ENCODE measurements around the gene RELN. TPM values are rescaled to one million over a fixed set of nuclear protein-coding genes. Genes with fewer than 3 reads are reported as not detected.
"Not testable (repeated sequence)": the region's sequence is repeated elsewhere in the genome, so short reads cannot be mapped to it uniquely, and the experiment has no call there.

Gene RELN
- total RNA-seq, 1 donor from 2014 or later, result 7.4 TPM

- Histone ChIP-seq H3K27ac (no peak overlapping the region), H3K27me3 (no peaks in the 10 kb centered on the region), H3K36me3 (no peaks in the 10 kb centered on the region), H3K9me3 (no peaks in the 10 kb centered on the region), H3K4me1 (no peaks in the 10 kb centered on the region), H3K4me3 (no peak overlapping the region)
- intact Hi-C loops (cut with DNase I), result no loop called here
- no peak for DNase-seq (ENCODE audit: extremely low spot score in 2 of 2)
- TF ChIP-seq POLR2AphosphoS5 (IDR thresholded peaks at IDR 0.05; ENCODE audit: insufficient read depth in 1 of 2, low read depth in 1 of 2), result no peak
- TF ChIP-seq POLR2A (IDR thresholded peaks at IDR 0.05), result no peak
- TF ChIP-seq CTCF (IDR thresholded peaks at IDR 0.05), result no peak
Observed at GRCh38 chr7:103521937-103522336, 467.5 kb downstream of the RELN start.

- intact Hi-C loops (cut with DNase I), result no loop called here
- no peak for TF ChIP-seq POLR2AphosphoS5 (IDR thresholded peaks at IDR 0.05; ENCODE audit: insufficient read depth in 1 of 2, low read depth in 1 of 2)
- no peak for TF ChIP-seq POLR2A (IDR thresholded peaks at IDR 0.05)
- no peak for TF ChIP-seq CTCF (IDR thresholded peaks at IDR 0.05)
- Histone ChIP-seq H3K9me3 (no peaks in the 10 kb centered on the region), H3K36me3 (no peaks in the 10 kb centered on the region), H3K4me3 (no peak overlapping the region), H3K27ac (no peak overlapping the region), H3K4me1 (no peaks in the 10 kb centered on the region), H3K27me3 (no peaks in the 10 kb centered on the region)
- no peak for DNase-seq (ENCODE audit: extremely low spot score in 2 of 2)
Observed at GRCh38 chr7:103504505-103505135, 484.8 kb downstream of the RELN start.

GRCh38 chr7:103501206-103501605 is 488.3 kb downstream of the RELN start:
- no peak for TF ChIP-seq POLR2AphosphoS5 (IDR thresholded peaks at IDR 0.05; ENCODE audit: insufficient read depth in 1 of 2, low read depth in 1 of 2)
- no peak for TF ChIP-seq CTCF (IDR thresholded peaks at IDR 0.05)
- TF ChIP-seq POLR2A (IDR thresholded peaks at IDR 0.05), result no peak
- H3K4me3 ChIP-seq, result no peak overlapping the region
- no peaks in the 10 kb centered on the region for H3K36me3 ChIP-seq
- DNase-seq (ENCODE audit: extremely low spot score in 2 of 2), result no peak
- intact Hi-C loops (cut with DNase I), result no loop called here
- no peak overlapping the region for H3K27ac ChIP-seq
- H3K27me3 ChIP-seq, result no peaks in the 10 kb centered on the region
- no peaks in the 10 kb centered on the region for H3K4me1 ChIP-seq
- H3K9me3 ChIP-seq, result no peaks in the 10 kb centered on the region

GRCh38 chr7:103499976-103500375 is 489.5 kb downstream of the RELN start:
- intact Hi-C loops (cut with DNase I), result no loop called here
- DNase-seq (ENCODE audit: extremely low spot score in 2 of 2), result no peak
- Histone ChIP-seq H3K9me3 (no peaks in the 10 kb centered on the region), H3K27me3 (no peaks in the 10 kb centered on the region), H3K27ac (no peak overlapping the region), H3K4me3 (no peak overlapping the region), H3K4me1 (no peaks in the 10 kb centered on the region), H3K36me3 (no peaks in the 10 kb centered on the region)
- no peak for TF ChIP-seq CTCF (IDR thresholded peaks at IDR 0.05)
- no peak for TF ChIP-seq POLR2AphosphoS5 (IDR thresholded peaks at IDR 0.05; ENCODE audit: insufficient read depth in 1 of 2, low read depth in 1 of 2)
- TF ChIP-seq POLR2A (IDR thresholded peaks at IDR 0.05), result no peak

GRCh38 chr7:103487419-103487818 is 502.0 kb downstream of the RELN start:
- Histone ChIP-seq H3K4me3 (no peak overlapping the region), H3K27me3 (no peaks in the 10 kb centered on the region), H3K4me1 (no peaks in the 10 kb centered on the region), H3K9me3 (no peaks in the 10 kb centered on the region), H3K27ac (no peak overlapping the region), H3K36me3 (no peaks in the 10 kb centered on the region)
- DNase-seq (ENCODE audit: extremely low spot score in 2 of 2), result no peak
- TF ChIP-seq POLR2A (IDR thresholded peaks at IDR 0.05) (no peak), CTCF (IDR thresholded peaks at IDR 0.05) (no peak), POLR2AphosphoS5 (IDR thresholded peaks at IDR 0.05; ENCODE audit: insufficient read depth in 1 of 2, low read depth in 1 of 2) (no peak)
- intact Hi-C loops (cut with DNase I), result no loop called here

- H3K4me1 ChIP-seq; H3K27ac ChIP-seq; intact Hi-C loops (cut with DNase I); H3K4me3 ChIP-seq; H3K36me3 ChIP-seq; H3K9me3 ChIP-seq; H3K27me3 ChIP-seq; DNase-seq (ENCODE audit: extremely low spot score in 2 of 2): not testable (repeated sequence)
Observed at GRCh38 chr7:103486873-103487272, 502.6 kb downstream of the RELN start.
